NCI-H460 (cell line): ENCODE measurements around the gene WBP2. TPM values are rescaled to one million over a fixed set of nuclear protein-coding genes. Genes with fewer than 3 reads are reported as not detected.

ENCODE experiments used
- DNase-seq: peaks from one replicate; pipeline ENCODE4 v3.0.0-alpha.2; 2016; ENCODE audit warnings: low read depth; ENCODE audit errors: extremely low read depth
- total RNA-seq: library from RNA; depleted of rRNA; stranded (reverse); fragments of >200 nt; shearing (Covaris generic); gene quantifications from 2 replicates; pipeline ENCODE4 v1.2.3, GENCODE V29; 2014

WBP2 gene
- total RNA-seq, 1 experiment from 2014 or later, result 36.7 TPM

GRCh38 chr17:75846692-75847613 is 8.2 kb downstream of the WBP2 start:
- no peak for DNase-seq

DNA sequence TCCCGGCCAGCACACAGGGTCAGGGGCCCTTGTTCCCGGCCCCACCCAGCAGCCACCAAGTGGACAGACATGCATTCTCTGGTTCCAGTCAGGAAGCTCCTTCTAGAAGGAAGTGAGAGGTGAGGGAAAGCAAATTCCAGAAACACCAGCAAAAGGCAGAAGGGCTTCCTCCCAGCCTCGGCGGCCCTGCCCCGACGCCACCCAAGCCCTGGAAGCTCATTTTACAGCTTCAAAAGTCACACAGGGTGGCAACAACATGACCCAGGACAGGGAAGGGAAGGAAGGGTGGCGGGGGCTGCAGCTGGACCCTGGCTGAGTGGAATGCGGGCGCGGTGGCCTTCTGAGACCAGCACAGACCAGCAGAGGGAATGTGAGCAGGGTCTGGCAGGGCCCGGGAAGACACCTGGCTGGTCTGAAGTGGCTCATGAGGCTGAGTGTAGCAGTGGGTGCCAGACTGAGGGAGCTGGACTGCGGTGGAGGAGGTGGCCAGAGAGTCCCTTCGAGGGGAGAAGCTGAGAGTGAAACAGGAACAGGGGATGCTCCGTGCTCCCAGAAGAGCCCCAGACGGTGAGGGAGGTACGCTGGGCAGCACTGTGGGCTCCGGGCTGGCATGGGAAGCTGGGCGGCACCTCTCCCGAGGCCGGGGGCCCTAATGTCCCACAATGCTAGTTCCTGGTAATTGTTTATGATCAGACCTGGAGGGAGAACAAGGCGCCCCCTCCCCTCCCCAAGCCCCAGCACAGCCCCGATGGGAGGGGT is 9.0 kb downstream of the WBP2 start:
- no peak for DNase-seq

- DNase-seq, result peak; percentile 78
Measured at GRCh38 chr17:75845058-75845711, 9.9 kb downstream of the WBP2 start.

DNA sequence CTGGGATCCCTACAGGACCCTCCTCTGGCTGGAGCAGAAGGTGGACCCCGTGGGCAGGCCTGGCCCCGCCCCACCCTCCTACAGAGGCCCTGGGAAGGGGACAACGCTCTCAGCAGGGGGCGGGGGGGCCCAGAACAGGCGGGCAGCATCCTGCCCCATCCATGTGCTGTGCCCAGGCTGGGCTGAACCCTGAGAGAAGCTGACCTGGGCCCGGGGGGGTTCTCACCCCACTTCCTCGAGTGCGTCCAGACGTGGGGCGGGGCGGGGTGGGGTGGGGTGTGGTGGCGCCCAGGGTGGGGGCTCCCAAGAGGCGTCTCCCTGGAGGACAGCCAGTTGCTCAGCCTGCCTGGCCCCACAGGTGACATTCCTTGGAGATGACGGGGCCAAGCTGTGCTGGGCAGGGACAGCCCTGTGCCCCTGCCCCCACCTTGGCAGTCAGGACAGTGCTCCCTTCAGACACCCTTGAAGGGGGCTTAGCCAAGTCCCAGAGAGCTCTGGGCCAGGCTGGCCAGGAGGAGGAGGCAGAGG is 10.5 kb downstream of the WBP2 start:
- DNase-seq, result no peak

DNA sequence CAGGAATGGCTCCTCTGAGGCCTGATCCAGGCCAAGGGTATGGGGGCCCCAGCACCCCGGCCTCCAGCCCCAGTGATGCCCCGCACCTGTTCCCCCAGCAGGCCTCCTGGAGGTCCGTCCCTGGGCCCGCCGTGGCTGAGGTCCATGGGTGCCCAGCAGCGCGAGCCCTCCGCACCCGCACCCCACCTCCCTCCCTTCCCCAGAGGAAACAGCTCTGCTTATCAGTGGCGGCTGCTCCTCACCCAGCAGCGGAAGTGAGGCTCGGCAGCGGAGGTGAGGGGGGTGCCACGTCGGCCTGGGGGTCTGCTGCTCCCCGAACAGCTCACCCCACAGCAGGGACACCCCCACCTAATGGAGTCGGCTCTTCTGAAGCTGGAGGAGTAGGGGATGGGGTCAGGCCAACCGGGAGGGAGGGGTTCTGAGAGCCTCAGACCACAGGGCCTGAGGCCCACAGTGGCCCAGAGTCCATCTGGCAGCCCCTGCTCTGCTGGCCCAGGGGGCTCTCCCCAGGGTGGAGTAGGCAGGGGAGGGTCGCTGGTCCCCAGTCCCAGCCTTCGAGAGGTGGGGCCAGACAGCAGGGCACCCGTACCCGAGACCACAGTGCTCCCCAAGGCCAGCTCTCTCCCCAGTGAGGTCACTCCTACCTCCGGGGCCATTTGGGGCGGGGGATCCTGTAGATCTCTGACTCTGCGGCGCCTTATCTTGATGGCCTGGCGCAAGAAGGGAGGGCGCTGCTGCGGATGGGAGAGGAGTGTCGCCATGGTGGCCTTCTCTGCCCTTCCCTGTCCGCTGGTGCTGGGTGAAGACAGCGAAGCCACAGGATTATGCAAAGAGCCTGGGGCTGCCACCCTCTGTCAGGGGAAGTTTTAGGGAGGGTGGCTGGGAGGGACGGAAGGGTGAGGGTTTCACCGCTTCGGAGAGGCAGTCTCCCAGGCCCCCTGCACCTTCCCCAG is 11.3 kb downstream of the WBP2 start, which contains the start of gene UNC13D:
UNC13D (minus strand) TSS at position 828 of the 953 bp plus-strand sequence; CDS start at position 761, 67 bp downstream.
- no peak for DNase-seq

DNA sequence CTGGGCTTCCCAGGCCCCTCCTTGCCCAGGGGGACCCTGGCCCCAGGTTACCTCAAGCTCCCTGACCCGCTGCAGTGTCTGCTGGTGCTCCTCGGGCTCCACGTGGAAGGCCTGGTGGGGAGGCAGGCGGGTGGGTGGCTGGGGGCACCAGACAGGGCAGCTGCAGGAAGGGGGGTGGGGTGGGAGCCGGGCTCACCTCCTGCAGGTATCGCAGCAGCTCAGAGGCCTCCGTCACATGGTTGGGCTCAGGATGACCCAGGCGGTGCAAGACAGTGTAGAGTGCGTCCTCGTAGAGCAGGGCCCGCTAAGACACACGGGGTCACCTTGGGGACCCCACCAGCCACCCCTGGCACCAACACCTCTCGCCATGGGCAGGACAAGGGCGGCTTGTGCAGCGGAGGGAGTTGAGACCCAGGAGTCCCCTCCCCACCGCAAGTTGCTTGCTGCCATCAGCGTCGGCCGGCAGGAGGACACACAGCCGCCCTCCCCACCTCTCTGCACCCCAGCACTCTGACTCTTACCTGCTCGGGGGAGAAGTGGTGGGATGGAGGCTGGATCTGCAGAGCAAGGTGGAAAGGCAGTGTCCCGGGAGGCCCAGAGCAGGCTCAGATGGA is 12.1 kb downstream of the WBP2 start:
- DNase-seq, result no peak

GRCh38 chr17:75842411-75842810 is 12.7 kb downstream of the WBP2 start:
- DNase-seq, result no peak

DNA sequence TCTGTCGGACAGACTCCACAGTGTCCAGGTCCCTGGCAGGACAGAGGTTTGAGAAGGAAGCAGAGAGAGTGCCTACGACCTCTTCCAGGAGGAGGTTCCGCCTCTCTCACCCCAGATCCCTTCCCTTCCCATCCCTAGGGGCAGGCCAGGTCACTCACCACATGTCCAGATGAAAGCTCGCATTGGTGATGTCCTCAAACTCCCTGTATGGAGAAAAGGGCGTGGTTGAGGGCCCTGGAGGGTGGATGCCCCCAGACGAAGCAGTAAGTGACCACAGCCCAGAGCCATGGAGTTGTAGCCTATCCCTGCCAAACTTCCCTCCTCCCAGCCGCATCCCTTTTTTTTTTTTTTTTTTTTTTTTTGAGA is 14.4 kb downstream of the WBP2 start:
- DNase-seq, result no peak

GRCh38 chr17:75839942-75840798 is 15.0 kb downstream of the WBP2 start:
- no peak for DNase-seq

DNA sequence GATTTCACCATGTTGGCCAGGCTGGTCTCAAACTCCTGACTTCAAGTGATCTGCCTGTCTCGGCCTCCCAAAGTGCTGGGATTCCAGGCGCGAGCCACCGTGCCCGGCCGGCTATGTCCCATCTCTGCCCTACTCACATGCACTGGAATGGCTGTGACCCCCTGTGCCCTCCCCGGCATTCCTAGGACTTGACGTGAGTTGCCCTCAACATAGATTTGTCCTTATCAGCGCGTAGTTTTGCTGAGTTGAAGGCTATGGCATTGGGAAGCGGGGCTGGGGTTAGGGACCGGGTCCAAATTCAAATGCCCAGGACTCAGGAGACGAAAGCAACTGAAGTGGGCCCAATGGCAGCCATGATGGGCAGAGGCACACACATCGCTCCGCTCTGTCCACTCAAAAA is 16.7 kb downstream of the WBP2 start:
- no peak for DNase-seq

- no peak for DNase-seq
Measured at GRCh38 chr17:75837899-75838298, 17.2 kb downstream of the WBP2 start.

GRCh38 chr17:75836605-75837004 is 18.5 kb downstream of the WBP2 start:
- DNase-seq, result no peak

- DNase-seq, result no peak
Measured at GRCh38 chr17:75835654-75835987, 19.5 kb downstream of the WBP2 start.

GRCh38 chr17:75834928-75835653 is 20.0 kb downstream of the WBP2 start:
- DNase-seq, result no peak

DNA sequence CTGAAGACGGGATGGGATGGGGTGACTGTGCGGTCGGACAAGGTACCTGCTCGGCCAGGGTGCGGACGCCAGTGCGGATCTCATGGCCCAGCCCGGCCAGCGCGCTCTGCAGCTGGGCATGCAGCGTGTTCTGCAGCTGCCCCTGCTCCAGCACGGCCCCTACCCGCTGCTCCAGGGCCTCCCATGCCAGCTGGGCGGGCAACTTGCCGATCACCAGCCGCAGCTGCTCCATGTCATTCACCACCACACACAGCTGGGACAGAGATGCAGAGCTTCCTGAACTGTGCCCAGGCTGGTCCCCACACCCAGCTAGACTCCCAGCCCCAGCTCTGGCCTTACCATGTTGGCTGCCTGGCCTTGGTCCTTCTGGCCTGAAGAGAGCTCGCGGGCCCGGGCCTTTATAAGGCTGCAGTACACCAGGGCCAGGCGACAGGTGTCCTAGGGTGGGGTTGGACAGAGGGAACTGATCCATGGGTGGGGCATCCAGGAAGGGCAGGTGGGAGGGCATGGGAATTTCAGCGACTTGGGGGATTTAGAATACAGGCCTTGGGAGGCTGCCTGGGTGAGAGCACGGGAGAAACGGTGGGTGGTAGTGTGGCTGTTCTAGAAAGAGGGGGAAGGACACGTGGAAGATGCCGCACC is 20.7 kb downstream of the WBP2 start:
- DNase-seq, result no peak

DNA sequence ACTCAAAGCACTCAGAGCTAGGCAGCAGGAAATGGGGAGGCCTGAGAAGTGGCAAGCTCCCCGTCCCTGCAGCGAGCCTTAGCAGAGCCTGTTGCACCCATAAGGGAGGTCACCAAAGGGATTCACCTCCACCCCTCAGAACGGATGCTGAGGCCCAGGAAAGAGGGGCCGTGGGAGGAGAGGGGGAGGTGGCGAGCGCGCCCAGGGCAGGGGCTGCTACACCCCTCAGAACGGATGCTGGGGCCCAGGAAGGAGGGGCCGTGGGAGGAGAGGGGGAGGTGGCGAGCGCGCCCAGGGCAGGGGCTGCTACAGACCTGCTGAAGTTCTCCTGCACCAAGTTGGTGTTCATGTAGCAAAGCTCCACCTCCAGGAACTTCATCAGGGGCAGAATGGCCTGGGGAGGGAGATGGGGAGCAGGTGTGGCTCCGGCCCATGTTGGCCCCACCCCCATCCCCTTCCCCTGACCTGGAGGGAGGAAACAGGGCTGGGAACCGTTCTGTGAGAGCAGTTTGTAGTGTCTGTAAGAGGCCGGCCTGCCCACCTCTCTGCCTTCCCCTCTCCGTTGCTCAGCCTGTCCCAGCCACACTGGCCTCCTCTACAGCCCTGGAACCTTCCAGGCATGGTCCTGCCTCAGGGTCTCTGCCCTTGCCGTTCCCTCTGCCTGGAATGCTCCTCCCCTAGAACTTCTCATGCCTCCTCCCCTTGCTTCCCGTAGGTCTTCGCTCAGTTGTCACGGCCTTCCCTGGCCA is 22.3 kb downstream of the WBP2 start:
- DNase-seq, result no peak

GRCh38 chr17:75832164-75832651 is 22.9 kb downstream of the WBP2 start:
- no peak for DNase-seq
